Medulla oblongata (tissue), 1 donor: Measurements from ENCODE around the gene SLC7A10.
A peak's percentile ranks its signal among the peaks of the same experiment; 100 is the strongest.

Experiments
- DNase-seq: peaks from one replicate; pipeline ENCODE4 v3.0.0-alpha.2; 2015; ENCODE audit errors: extremely low spot score

The SLC7A10 gene

DNA sequence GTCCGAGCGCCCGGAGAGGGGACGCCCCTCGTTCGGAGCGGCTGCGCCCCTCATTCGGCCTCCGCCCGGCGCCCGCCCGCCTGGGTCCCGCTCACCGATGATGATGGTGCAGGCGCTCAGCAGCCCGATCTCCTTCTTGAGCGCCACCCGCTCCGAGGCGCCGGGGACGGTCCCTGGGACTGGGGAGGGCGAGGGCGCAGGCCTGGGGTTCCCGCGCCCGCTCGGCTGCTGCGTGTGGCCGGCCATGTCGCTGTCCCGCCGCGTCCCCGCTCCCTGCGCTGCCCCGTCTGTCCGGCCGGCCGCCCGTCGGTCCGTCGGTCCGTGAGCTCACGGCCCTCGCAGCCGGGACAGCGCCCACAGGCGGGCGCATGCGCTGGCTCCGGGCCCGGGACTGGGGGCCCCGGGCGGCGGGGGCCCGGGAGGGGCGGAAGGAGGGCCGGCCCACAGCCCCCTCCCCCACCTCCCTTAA is at the start of gene SLC7A10:
Gene SLC7A10 (minus strand): TSS at position 393 of the 469 bp plus-strand sequence. CDS start 147 bp downstream, at position 246.
- DNase-seq, result no peak

DNA sequence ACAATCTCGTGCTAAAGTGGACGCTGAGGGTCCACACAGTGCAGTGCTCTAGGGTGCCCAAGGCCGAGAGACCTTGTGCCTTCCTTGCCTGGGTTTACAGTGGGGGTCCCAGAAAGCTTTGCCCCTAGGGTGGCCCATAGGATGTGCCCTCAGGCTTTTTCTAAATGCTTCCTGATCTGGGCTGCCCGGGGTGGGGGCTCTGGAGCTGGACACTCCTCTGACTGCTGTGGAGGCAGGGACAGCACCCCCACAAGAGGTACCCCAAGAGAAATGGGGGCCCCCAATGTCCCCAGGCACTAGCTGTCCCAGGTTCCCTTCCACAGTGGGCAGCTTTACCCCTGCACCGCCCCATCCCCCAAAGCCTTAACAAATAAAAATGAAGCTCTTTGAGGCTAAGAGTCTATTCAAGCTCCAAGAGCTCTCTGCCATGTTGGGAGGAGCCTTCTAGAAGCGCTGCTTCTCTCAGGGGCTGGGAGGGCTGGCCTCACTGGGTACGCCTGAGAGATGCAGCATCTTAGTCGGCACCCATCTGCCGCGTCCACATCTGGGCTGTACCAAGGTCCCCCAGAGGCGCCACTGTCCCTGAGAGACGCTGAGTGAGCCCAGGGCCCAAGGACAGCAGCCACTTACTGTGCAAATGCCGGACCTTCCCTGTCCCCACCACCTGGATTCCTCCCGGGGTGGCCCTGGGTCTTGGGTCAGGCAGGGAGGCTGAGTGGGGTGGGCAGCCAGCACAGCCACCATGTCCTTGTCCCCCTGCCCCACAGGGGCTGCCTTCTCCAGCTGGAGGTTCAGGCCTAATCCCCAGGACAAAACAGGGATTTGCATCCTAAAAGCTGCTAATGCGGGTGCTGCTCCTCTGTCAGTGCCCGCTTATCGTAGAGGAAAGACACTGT is 49.3 kb upstream of the SLC7A10 start:
- DNase-seq, result no peak

DNA sequence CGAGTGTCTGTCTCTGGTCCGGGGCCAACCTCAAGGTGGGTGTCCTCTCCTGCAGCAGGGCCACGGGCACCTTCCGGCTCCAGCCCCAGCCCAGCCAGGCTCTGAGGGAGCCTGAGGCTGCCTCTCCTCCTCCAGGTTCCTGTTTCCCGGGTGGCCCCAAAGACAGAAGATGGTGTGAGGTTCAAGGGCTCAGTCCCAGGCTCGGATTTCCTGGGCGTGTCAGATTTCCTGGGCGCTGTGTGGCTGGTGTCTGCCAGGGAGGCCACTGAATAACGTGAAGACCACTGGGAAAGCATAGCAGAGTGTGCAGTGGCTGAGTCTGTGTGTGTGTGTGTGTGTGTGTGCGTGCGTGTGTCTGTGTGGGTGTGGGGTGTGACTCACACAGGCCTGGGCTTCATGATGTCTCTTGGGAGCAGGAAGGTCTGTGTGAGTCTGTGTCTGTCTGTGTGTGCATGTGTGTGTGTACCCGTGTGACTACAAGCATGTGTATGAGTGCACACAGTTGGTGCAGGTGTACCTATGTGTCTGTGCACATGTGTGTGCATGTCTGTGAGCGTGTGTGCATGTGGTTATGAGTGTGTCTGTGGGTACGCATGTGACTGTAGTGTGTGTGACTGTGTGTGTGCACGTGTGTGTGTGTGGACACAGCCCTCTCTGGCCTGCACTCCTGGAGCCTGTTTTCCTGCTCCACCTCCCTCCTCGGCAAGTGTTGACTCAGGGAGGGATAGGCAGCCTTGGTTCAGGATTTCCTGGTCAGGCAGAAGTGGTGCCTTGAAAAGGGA is 48.4 kb upstream of the SLC7A10 start:
- DNase-seq, result no peak

DNA sequence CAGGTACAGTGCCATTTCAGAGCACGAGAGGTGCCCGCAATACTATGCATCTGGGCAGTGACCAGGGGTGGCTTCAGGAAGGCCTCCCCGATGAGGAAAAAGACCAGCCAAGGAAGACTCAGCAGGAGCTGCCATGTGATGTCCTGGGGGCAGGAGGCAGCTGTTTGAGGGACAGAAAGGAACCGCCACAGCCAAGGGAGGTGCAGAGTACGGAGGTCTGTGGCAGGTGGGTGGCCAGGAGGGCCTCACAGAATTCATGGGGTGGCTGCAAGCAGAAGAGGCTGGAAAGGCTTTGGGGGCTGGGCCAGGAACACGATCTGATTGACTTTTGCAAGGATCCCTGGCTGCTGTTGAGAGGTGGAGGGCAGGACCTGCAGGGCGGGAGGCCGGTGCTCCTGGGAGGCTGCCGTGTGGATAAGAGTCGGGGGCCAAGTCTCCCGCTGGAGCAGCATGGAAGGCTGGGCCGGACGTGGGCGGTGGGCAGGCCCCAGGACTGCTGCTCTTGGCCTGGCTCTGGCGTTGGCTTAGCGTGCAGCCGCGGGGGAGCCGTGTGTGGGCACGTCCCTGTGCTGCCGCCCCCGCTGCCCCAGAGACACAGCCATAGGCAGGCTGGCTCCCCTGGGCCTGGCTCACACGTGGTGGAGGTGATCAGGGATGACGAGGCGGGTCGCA is 47.6 kb upstream of the SLC7A10 start:
- no peak for DNase-seq

DNA sequence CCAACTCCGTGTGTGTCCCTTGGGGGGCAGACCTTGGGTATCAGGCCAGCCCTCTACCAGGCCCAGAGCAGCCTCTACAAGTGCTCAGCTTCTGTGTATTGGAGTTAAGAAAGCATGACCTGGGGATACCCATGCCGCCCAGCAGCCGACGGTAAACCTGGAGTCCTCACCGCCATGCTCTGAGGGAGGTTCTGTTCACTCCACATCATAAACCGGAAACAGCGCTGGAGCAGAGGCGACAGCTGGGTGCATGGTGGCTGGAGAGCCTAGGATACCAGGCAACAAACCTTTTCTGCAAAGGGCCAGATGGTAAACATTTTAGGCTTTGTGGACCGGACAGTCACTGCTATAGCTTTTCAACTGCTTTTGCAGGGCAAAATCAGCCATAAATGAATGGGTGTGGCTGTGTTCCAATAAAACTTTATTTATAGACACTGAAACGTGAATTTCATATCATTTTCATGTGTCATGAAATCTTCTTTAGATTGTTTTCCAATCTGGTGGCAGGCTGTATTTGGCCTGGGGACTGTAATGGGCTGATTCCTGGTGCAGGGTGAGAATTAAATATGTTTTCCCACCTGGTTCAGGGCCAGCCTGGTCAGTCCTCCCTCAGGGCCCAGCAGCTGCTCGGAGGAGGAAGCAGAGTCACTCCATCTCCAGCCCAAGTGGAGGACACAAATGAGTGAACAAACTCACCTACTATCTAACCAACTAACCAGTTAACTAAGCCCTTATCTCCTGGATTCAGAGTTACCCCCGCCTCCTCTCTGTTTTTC is 45.8 kb upstream of the SLC7A10 start:
- DNase-seq, result no peak

DNA sequence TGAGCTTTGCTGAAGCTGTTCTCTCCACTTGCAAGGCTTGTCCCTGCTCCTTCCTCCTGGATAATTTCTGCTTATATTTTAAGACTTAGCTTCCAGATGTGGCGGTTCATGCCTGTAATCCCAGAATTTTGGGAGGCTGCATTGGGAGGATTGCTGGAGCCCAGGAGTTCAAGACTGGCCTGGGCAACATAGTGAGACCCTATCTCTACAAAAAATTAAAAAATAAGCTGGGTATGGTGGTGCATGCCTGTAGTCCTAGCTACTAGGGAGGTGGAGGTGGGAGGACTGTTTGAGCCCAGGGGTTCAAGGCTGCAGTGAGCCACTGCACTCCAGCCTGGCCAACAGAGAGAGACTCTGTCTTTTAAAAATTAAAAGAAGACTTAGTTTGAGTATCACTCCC is 45.1 kb upstream of the SLC7A10 start:
- DNase-seq, result no peak

DNA sequence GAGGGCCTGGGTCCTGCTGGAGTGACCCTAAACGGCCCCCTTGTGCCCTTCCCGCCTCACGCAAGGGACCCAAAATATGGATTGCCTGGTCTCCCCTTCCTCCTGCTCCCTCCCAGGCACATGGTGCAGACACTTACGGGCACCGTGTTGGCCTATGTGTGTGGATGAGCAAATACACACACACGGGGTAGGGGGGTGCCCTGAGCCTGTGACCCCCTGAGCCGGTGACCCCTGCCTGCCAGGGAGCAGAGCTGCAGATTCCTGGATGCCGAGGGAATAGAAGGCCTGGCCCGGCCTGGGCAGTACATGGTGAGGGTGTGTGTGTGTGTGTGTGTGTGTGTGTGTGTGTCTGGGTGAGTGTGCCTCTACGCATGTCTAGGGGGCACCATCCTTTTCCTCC is 43.4 kb upstream of the SLC7A10 start:
- no peak for DNase-seq

DNA sequence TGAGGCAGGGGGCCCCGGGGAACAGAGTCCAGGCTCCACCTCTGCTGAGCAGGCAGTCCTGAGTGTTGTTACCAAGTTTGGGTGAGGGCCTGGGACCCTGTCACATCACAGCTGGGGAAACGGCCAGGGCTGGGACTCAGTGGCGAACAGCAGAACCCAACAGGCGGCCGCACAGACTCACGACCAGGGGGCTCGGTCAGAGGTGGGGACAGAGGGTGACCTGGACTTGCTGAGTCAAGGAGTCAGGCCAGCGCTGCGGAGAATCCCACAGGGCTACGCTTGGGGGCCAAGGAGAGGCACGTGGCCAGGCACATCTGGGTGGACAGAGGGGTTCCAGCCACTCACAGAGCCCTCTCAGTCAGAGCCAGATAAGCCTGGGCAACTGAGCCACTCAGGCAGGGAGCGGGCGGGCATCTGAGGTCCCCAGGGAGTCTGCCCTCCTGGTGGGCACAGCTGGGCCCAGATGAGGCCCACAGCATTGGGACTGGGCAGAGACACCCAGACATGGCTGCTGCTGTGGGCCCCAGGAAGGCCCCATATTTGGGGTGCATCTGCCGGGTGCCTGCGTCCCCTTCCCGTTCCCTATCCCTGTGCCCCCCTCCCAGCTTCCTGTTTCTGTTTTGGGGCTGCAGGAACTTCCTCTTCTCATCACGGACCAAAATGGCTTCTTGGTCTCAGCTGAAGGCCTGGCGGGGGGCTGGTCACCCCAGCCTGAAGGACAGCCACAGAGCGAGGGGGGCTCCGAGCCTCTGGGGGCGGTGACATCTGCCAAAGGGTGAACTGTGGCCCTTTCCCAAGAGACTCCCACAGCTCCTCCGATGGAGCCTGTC is 42.7 kb upstream of the SLC7A10 start:
- peak; percentile 42 for DNase-seq

DNA sequence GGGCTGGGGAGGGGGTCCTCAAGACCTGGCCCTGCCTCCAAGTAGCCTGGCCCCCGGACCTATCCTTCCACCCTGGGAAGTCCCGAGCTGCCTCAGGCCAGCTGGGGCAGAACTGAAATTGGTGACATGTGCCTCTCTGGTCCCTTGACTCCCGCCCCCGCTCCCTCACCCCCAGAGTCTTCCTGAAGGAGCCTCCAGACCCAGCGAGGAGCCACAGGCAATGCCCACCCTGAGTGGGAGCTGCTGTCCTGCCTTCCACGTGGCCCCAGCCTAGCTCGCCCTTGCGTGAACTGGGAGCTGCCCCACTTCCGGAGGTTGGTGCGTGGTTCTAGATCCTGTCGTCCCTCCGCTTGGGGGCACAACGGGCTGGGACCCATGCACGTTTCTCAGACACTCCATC is 42.1 kb upstream of the SLC7A10 start:
- no peak for DNase-seq

DNA sequence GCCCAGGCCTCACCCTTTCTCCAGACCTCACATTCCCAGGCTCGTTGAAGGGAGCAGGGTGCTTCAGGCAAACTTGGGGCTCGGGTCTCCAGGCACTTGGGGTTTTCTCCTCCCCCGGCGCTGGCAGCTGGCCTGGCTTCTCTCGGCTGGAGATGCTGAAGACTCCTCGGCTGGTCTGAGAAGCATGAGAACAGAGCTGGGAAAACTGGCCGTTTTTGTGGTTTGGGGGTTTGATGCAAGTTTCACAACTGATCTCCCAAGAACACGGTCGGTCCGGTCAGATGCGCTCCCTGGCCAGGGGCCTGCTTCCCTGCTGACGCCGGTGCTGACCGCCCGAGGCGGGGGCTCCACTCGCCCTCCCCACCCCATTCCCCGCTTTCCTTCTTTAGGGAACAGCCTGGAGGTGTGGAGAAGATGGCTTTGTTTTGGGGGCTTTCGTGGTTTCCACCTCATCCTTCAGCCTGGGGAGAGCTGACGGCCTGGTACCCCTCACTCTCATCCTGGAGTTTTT is 41.4 kb upstream of the SLC7A10 start:
- no peak for DNase-seq

DNA sequence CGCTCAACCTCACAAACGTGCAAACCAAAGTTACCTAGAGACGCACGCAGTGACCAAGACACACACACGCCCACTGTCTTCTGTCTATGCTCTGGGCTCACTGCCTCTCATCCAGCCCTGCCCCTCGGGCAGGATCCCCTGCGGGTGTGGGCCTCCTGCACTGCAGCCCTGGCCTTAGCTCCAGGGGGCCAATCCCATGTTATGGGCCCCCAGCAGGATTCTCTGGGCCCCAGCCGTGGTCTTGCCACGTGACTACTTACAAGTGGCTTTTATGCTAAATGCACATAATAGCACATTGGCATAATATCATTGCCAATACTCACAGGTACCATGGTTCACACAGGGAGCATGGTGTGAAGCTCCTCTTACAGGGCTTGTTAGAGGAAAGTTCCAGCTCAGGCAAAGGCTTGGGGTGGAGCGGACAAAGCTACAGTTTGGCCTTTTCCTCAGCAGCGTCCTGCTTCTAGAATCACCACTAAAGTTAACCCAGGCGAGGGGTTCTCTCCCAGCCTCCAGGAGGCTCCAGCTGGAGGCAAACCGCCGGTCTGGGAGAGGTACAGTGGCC is 39.3 kb upstream of the SLC7A10 start:
- DNase-seq, result no peak

DNA sequence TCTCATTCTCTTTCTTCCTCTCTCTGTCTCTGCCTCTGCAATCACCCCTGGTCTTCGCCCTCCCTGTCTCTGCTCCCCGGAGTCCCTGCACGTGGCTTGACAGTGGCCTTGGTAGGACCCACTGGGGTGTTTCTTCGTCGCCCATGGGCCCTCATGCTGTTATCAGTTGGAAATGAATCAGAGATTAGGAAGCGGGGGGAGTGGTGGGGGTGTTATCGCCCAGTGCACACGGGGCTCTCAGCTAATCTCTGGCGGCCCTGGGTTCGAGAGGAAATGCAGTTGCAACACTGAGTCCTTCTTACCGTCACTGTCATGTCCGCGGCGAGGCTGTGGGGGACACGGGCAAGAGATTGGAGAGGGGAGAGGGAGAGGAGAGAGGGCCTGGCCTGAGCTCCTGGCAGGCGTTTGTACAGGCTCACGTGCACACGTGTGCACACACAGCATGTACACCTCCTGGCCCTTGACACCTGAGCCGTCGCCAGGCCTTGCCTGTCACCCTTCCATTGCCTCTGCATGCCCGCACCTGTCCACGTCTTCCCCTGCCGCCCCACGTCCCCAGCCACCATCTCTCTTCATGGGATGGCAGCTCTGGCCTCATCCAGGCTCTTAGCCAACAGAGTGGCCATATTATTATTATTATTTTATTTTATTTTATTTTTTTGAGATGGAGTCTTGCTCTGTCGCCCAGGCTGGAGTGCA is 37.8 kb upstream of the SLC7A10 start:
- no peak for DNase-seq

DNA sequence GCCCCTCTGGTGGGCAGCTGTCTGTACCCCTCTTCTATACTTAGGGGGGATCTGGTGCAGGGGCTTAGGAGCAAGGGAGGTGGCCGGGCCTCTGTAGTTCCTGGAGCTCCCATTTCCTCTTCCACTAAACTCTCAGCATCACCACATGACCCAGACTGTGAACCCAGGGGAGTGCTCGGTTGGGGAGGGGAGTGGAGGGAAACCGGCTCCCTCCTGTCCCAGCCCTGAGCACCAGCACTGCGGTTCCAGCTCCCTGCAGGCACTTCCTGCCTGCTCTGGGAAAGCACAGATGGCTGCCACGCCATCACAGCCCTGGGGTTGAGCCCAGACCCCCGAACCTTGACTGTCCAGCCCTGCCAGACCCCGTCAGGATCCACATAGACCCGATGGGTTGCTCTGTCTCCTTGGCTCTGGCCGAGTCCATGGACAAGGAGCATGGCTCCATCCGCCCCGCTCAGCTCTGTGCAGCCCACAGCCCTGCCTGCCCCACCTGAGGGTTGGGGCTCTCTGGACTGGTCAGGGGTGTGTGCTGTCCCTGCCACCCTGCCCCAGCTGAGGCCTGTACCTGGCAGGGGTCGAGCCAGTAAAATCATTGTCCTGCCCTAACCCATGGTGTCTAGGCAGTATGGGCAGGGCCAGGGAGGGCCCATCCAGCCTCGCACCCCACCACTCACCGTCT is 36.0 kb upstream of the SLC7A10 start:
- peak; percentile 49 for DNase-seq

DNA sequence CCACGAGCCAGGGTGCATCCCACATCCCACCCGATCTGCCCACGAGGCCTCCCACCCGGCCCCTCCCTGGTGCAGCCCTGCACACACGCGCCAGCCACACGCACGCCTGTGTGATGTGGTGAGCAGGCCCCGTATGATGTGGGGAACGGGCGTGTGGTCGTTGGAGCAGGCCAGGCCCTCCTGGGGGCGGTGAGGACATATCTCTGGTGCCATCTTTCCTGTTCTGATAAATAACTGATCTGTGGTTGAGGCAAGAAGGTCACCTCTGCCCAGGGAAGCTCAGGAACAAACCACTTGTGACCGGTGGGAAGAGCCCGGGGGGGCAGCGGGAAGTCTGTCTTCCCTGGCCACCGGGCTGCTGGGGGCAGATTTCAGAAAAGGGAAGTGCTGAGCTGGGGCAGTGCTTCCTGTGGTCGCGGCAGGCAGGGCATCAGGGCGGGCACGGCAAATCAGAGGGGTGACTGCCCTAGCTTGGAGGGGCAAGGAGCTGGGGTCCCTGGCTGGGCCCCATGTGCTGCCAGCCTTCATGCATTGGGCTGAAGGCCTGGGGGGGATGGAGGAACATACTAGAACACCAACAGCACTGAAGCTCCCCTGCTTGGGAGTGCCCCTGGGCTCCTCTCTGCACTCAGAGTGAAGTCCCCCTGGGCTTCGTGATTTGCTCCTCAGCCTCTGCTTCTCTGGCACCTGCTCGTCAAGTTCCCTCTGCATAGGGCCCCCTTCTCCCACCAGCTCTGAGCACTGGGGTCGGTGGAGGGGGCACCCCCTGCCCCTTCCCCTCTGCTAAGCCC is 35.2 kb upstream of the SLC7A10 start:
- peak; percentile 46 for DNase-seq

DNA sequence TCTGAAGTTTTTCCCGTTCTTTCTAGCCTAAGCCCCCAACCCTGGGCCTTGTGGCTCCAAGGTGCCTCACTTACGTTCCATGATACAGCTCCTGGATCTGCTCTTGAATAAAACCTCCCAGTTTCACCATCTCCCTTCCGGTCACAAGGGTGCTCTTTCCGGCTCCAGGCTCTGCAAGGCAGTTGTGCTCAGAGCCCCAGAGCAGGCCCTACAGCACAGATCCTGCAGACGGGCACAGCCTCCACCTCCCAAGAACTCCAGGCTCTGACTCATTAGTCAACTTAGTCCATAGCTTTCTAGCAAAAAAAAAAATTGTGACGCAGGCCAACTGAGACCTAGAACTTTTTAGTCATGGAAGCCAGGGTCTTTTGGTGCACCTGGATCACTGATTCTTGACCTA is 33.9 kb upstream of the SLC7A10 start:
- DNase-seq, result no peak

DNA sequence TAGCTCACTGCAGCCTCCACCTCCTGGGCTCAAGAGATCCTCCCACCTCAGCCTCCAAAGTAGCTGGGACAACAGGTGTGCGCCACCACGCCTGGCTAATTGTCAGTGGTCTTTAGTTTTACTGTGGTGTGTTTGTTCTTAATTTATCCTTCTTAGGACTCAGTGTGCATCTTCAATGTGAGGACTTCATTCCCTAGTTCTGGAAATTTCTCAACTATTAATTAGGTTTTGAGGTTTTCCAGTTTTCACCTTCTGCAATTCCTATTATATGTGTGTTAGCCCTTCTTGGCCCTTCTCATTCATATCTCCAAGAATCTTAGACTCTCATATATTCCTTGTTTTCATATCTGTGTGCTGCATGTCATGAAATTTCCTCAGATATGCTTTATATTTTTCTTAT is 32.2 kb upstream of the SLC7A10 start:
- DNase-seq, result no peak

DNA sequence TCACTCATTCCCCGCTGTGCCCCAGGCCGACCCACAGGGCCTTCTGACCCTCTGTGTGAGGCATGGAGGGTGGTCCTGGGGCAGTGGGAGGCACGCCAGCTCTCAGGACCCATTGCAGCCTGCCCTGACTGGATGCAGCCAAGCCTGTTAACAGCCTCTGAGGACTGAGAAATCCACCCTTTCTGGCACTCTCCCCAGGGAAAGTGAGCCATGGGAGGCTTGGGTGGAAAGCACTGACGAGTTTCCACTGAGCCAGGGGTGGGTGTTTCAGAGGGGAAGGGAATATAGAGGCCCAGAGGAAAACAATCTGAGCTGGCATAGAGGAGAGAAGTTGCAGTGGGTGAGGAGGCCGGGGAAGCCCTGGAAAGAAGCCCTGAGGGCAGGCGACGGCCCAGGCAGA is 30.6 kb upstream of the SLC7A10 start:
- DNase-seq, result no peak

DNA sequence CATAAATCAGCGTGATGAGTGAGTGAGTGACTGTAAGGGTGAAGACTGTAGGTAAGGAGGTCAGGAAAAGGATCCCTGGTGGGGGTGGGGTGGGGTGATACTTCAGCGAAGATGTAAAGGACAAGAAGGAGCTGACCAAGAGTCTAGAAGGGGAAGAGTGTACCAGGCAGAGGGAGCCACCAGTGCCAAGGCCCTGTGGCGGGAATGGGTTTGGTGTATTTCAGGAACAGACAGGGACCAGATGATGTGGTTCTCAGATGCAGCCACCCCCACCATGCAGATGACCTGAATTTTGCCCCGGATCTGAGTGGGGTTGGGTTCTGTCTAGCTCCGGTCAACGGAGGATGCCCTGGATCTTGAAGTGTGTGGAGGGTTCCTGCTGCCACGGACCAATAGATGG is 30.1 kb upstream of the SLC7A10 start:
- no peak for DNase-seq
